ENCODE results near the gene SDK1.

Gene SDK1

DNA sequence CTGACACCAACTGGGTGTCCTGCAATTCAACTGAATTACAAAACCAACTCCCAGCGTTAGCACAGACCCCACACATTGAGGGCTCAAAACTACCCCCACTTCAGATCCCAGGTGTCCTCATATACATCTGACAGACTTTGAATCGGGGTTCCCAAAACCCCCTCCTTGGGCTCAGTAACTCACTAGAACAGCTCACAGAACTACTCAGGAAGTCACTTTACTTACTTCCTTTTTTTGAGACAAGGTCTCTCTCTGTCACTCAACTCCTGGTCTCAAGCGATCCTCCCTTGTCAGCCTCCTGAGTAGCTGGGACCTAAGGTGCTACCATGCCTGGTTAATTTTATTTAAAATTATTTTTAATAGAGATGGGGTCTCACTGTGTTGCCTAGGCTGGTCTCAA is 456.0 kb downstream of the SDK1 start:
- no peak overlapping the region for H3K27ac Mint-ChIP-seq
- intact Hi-C loops (cut with micrococcal nuclease) = no loop called here
- no peaks in the 10 kb centered on the region for H3K36me3 Mint-ChIP-seq (ENCODE audit: low read depth)
- no peaks in the 10 kb centered on the region for H3K4me1 Mint-ChIP-seq (ENCODE audit: low read depth)
- H3K27me3 Mint-ChIP-seq = no peaks in the 10 kb centered on the region
- H3K9me3 Mint-ChIP-seq = peaks cover 18% of the 10 kb centered on the region
- no peak overlapping the region for H3K4me3 Mint-ChIP-seq

DNA sequence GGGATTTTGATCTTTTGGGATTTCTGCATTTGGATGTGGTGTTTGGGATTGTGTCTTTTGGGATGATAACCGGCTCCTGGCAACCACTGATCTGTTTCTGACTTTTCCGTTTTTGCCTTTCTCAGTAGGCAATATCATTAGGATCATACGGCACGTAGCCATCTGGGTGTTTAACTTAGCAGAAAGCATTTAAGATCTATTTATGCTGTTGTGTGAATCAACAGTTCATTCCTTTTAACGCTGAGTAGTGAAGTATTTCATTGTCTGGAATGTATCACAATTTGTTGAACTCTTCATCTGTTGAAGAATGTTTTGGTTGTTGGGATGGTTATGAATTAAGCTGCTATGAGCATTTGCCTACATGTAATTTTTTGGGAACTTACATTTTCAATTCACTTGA is 459.6 kb downstream of the SDK1 start:
- H3K27ac Mint-ChIP-seq = no peak overlapping the region
- no peak overlapping the region for H3K4me3 Mint-ChIP-seq
- intact Hi-C loops (cut with micrococcal nuclease) = no loop called here
- peaks cover 17% of the 10 kb centered on the region for H3K9me3 Mint-ChIP-seq
- no peaks in the 10 kb centered on the region for H3K4me1 Mint-ChIP-seq (ENCODE audit: low read depth)
- H3K27me3 Mint-ChIP-seq = peaks cover 1% of the 10 kb centered on the region
- no peaks in the 10 kb centered on the region for H3K36me3 Mint-ChIP-seq (ENCODE audit: low read depth)

DNA sequence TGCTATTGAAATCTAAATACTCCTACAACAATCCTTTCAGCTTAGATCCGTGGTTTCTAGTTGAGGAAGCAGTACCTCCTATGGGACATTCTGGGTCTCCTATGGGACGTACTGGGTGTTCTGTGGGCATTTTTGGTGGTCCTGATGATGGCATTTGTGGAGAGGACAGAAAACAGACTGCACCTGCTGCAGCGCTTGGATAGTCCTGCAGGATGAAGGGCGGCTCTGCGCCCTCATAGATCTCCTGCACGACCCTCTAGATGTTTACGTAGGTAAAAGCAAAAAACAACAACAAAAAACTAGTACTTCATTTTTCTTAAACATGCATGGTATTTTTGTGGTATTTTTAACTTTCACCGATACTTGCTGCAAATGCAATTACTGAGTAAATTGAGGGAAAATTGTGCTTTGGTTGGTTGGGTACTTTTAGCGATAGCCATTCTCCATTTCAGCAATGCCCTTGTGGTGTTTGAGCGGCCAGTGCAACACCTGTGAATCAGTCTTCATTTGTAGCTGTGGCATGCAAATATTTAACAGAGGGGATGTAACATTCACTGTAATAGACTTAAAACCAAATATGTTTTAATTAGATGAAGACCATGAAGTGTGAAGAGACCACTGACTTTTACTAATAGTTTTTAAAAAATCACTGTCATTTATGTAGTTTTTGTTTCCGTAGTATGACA is 461.2 kb downstream of the SDK1 start:
- peaks cover 1% of the 10 kb centered on the region for H3K27me3 Mint-ChIP-seq
- no peaks in the 10 kb centered on the region for H3K36me3 Mint-ChIP-seq (ENCODE audit: low read depth)
- H3K4me3 Mint-ChIP-seq = no peak overlapping the region
- no peaks in the 10 kb centered on the region for H3K4me1 Mint-ChIP-seq (ENCODE audit: low read depth)
- peaks cover 1% of the 10 kb centered on the region for H3K9me3 Mint-ChIP-seq
- no peak overlapping the region for H3K27ac Mint-ChIP-seq
- intact Hi-C loops (cut with micrococcal nuclease) = no loop called here

DNA sequence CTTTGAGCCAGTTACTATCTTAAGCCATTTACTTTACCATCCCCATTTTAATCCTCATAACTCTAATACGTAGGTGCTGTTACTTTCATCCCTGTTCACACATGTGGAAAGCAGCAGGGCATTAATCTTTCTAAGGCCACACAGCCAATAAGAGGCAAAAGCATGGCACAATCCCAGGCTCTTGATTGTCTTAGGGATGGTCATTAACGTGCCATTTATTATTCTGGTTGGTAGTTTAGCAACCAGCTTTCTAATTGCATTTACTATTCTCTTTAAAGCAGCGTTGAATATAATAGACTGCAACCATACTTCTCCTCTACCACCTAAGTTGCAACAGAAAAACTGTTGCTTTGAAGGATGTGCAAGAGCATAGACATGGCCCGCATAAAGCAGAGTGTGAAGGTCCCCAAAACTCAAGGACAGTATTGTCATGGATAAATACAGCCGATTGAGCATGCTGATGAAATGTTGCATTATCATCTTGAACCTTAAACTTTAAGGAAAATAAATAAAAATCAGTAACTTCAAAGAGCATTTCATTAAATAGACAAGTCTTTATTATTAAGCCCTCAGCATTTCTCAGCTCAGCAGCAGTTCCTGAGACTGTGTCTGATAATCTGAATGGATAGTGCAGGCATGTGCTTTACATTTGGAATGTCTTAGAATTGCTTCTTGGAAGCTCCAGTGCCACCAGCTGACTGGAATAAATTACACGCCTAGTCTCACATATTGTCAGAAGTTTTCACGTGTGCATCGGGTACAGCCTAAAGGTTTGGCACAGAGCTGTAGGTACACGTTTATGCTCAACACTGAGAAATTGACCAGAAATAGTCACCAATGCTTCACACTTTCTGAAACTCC is 467.1 kb downstream of the SDK1 start:
- peaks cover 5% of the 10 kb centered on the region for H3K9me3 Mint-ChIP-seq
- peaks cover 2% of the 10 kb centered on the region for H3K27me3 Mint-ChIP-seq
- no peaks in the 10 kb centered on the region for H3K36me3 Mint-ChIP-seq (ENCODE audit: low read depth)
- H3K4me1 Mint-ChIP-seq (ENCODE audit: low read depth) = no peaks in the 10 kb centered on the region
- H3K4me3 Mint-ChIP-seq = no peak overlapping the region
- intact Hi-C loops (cut with micrococcal nuclease) = no loop called here
- no peak overlapping the region for H3K27ac Mint-ChIP-seq

DNA sequence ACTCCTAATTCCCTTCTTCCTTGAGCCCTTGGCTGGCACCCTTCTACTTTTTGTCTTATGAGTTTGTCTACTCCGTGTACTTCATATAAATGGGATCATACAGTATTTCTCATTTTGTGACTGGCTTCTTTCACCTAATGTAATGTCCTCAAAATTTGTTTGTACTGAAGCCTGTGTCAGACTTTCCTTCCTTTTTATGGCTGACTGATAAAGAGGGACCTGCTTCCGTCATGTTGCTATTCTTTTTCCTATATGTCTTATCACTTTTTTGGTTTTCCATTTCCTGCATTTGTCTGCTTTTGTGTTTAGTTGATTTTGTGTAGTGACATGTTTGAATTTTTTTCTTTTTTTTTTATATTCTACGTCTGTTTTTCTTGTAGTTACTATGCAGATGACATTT is 470.9 kb downstream of the SDK1 start:
- H3K4me1 Mint-ChIP-seq (ENCODE audit: low read depth) = no peaks in the 10 kb centered on the region
- H3K27ac Mint-ChIP-seq = no peak overlapping the region
- H3K27me3 Mint-ChIP-seq = peaks cover 1% of the 10 kb centered on the region
- peaks cover 13% of the 10 kb centered on the region for H3K9me3 Mint-ChIP-seq
- intact Hi-C loops (cut with micrococcal nuclease) = no loop called here
- H3K4me3 Mint-ChIP-seq = no peak overlapping the region
- no peaks in the 10 kb centered on the region for H3K36me3 Mint-ChIP-seq (ENCODE audit: low read depth)

DNA sequence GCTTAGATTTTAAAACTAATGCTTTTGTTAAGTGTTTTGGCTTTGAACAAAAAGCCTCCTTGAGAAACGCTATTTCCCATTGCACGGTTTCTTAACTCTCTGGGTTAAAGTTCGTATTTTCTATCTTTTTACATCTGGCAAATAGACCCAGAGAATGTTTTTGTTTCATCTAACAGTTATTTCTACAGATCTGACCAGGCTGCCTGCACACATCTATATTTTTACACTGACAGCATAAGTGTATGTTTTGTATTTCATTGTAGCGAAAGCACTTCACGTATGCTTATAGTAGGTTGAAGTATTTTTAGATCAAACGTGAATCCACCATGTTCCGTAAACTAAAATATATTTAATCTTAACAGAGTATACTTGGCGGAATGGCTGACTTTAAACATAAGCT is 477.3 kb downstream of the SDK1 start:
- Mint-ChIP-seq H3K36me3 (ENCODE audit: low read depth) (no peaks in the 10 kb centered on the region), H3K9me3 (peaks cover 29% of the 10 kb centered on the region), H3K27me3 (no peaks in the 10 kb centered on the region), H3K27ac (no peak overlapping the region), H3K4me3 (no peak overlapping the region), H3K4me1 (ENCODE audit: low read depth) (no peaks in the 10 kb centered on the region)
- intact Hi-C loops (cut with micrococcal nuclease) = no loop called here

DNA sequence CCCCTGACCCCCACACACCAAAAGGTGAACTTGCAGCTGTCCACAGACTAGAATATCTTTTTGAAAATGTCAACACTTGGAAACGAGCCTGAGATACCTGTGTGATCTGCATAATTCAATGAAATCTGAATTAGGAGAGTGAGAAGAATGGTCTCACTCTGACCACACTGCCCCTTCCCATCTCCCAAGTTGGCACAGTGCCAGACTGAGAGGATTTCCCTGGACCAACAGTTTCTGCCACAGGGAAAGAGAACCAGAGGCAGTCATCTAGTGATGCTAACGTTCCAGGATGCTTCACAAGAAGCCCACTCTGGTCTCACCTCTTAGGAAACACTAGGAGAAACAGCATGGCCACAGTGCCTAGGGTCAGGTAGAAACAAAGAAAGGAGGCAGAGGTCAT is 479.0 kb downstream of the SDK1 start:
- H3K27ac Mint-ChIP-seq = no peak overlapping the region

DNA sequence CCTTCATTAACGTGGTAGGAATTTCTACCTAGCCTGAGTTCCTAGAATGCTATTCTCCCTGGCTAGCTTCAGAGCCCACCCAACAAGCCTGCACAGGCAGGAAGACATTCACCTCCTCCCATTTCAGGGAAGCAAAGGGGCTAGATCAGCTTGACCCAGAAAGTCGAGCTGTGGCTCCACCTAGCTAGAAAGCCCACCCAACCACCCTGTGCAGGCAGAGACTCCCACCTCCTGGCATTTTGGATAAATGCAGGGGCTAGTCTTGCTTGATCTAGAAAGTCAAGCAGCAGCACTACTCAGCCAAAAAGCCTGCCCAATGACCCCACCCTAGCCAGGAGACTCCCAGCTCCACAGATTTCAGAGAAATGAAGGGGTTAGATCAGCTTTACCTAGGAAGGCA is 479.5 kb downstream of the SDK1 start:
- no peaks in the 10 kb centered on the region for H3K4me1 Mint-ChIP-seq (ENCODE audit: low read depth)
- intact Hi-C loops (cut with micrococcal nuclease) = no loop called here
- no peak overlapping the region for H3K27ac Mint-ChIP-seq
- H3K27me3 Mint-ChIP-seq = no peaks in the 10 kb centered on the region
- no peak overlapping the region for H3K4me3 Mint-ChIP-seq
- peaks cover 24% of the 10 kb centered on the region for H3K9me3 Mint-ChIP-seq
- no peaks in the 10 kb centered on the region for H3K36me3 Mint-ChIP-seq (ENCODE audit: low read depth)

More for the DNA sequence above, 479.0 kb downstream of the SDK1 start:
- no peaks in the 10 kb centered on the region for H3K4me1 Mint-ChIP-seq (ENCODE audit: low read depth)
- intact Hi-C loops (cut with micrococcal nuclease) = no loop called here
- H3K9me3 Mint-ChIP-seq = peaks cover 24% of the 10 kb centered on the region
- H3K27me3 Mint-ChIP-seq = no peaks in the 10 kb centered on the region
- no peaks in the 10 kb centered on the region for H3K36me3 Mint-ChIP-seq (ENCODE audit: low read depth)
- H3K4me3 Mint-ChIP-seq = no peak overlapping the region

DNA sequence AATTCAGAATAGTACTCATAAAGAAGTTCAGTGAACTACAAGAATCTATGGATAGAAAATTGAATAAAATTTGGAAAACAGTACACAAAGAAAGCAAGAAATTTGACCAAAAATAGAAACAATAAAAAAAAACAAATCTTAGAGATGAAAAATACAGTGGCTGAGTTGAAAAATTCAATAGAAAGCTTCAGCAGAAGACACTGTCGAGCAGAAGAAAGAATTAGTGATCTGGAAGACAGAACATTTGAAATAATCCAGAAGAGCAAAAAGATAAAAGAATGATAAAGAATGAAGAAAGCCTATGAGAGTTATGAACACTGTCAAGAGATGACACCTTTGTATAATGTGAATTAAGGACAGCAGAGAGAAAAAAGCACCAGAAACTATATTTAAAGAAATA is 480.6 kb downstream of the SDK1 start:
- Mint-ChIP-seq H3K36me3 (ENCODE audit: low read depth) (no peaks in the 10 kb centered on the region), H3K9me3 (peaks cover 24% of the 10 kb centered on the region), H3K27me3 (no peaks in the 10 kb centered on the region), H3K4me1 (ENCODE audit: low read depth) (no peaks in the 10 kb centered on the region), H3K27ac (no peak overlapping the region), H3K4me3 (no peak overlapping the region)
- intact Hi-C loops (cut with micrococcal nuclease) = no loop called here

DNA sequence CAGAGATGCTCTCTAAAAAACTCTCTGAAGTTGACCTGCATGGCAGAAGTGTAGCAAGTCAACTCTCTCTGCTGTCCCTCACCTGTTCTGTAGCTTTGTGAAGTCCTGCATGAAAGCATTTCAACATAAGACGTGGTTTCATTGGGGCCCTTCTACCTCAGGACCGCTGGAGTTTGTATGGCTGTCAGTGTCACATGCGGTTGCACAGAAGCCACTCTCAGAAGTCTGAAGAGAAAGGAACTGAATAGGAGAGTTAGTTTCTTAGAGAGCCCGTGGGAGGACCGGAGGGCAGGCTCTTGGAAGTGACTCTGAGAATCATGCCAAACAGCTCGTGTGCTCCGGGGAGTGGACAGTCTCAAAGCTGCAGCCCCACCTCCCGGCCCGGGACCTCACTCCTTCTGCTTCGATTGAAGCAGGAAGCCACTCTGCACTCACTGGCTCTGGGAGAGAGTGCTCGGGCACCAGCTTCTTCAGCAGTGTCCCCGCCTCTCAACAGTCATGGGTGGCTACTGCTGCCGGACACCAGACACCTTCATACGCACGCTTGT is 486.7 kb downstream of the SDK1 start:
- Mint-ChIP-seq H3K27ac (no peak overlapping the region), H3K4me3 (no peak overlapping the region), H3K36me3 (ENCODE audit: low read depth) (no peaks in the 10 kb centered on the region), H3K4me1 (ENCODE audit: low read depth) (no peaks in the 10 kb centered on the region), H3K27me3 (no peaks in the 10 kb centered on the region), H3K9me3 (no peaks in the 10 kb centered on the region)
- intact Hi-C loops (cut with micrococcal nuclease) = no loop called here

DNA sequence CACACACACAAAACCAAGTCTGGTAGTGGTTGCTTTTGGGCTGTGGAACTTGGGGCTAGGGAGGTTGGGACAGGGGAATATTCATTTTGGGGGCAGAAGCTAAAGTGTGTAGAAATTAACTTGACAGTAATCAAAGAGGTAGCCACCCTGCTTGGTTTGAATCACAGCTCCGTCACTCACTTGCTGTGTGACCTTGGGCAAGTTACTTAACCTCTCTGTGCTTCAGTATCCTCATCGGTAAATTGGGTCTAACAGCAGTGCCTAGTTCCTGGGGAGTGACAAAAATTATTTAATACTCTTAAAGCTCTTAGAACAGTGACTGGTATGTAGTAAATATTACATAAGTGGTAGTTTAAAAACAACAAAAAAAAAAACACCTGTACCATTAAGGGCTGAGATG is 489.8 kb downstream of the SDK1 start:
- no peak overlapping the region for H3K4me3 Mint-ChIP-seq
- H3K9me3 Mint-ChIP-seq = no peaks in the 10 kb centered on the region
- intact Hi-C loops (cut with micrococcal nuclease) = no loop called here
- no peaks in the 10 kb centered on the region for H3K4me1 Mint-ChIP-seq (ENCODE audit: low read depth)
- no peaks in the 10 kb centered on the region for H3K27me3 Mint-ChIP-seq
- no peak overlapping the region for H3K27ac Mint-ChIP-seq
- H3K36me3 Mint-ChIP-seq (ENCODE audit: low read depth) = no peaks in the 10 kb centered on the region

DNA sequence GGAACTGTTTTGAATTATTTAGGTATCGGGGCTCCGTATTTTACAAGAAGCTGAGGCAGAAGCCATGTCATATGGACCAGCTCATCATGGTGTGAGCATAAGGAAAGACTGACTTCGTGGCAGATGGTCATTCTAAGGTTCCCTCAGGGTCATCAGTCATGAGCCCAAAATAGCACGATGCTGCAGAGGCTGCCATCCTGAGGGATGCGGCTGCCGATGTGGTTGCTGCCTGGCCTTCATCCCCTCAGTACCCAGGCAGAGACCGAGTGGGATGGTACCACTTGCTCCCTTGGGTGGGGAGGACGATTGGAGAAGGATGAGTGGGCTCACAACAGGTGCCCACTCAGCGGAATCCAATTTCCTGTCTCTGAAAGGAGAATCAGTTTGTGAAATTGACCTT is 490.3 kb downstream of the SDK1 start:
- Mint-ChIP-seq H3K27me3 (no peaks in the 10 kb centered on the region), H3K4me1 (ENCODE audit: low read depth) (no peaks in the 10 kb centered on the region), H3K36me3 (ENCODE audit: low read depth) (no peaks in the 10 kb centered on the region), H3K4me3 (no peak overlapping the region), H3K9me3 (no peaks in the 10 kb centered on the region), H3K27ac (no peak overlapping the region)
- intact Hi-C loops (cut with micrococcal nuclease) = no loop called here

DNA sequence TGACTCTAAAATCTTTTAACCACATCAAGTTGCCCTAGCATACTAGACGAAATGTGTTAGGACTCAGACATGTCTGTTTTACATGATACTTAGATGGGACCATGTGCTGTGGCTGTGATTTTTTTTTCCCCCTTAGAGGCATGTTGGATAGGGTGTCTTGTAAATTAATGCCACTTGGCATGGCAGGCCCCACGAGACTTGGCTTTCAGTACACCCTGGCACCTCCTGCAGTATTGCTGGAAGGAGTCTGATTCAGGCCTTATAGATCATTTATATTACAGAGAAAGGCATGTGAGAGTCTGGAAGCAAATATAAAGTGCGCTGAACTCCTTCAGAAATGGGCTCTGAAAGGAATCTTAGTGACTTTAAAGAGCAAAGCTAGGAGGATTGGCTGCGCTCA is 494.1 kb downstream of the SDK1 start:
- H3K4me3 Mint-ChIP-seq = no peak overlapping the region
- no peaks in the 10 kb centered on the region for H3K4me1 Mint-ChIP-seq (ENCODE audit: low read depth)
- no peak overlapping the region for H3K27ac Mint-ChIP-seq
- H3K9me3 Mint-ChIP-seq = peaks cover 9% of the 10 kb centered on the region
- intact Hi-C loops (cut with micrococcal nuclease) = no loop called here
- no peaks in the 10 kb centered on the region for H3K36me3 Mint-ChIP-seq (ENCODE audit: low read depth)
- H3K27me3 Mint-ChIP-seq = no peaks in the 10 kb centered on the region

DNA sequence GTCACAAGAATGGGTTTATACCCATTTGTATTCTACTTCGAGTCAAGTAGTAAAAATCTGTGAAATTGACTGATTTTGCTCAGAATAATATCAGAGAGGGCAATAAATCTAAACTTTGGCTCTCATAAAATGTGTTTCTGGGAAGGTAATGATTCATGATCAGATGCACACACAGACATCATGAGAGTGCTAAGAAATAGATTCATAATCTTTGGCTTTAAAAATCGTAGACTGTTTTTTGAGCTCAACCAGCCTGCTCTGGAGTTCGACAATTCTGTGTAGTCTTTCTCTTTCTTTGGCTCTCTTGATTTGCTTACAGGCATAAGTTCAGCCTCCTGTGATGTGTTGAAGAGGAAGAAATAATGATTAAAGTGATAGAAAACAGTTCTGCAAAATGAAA is 494.7 kb downstream of the SDK1 start:
- intact Hi-C loops (cut with micrococcal nuclease) = no loop called here
- H3K4me3 Mint-ChIP-seq = no peak overlapping the region
- no peaks in the 10 kb centered on the region for H3K36me3 Mint-ChIP-seq (ENCODE audit: low read depth)
- H3K9me3 Mint-ChIP-seq = peaks cover 9% of the 10 kb centered on the region
- H3K4me1 Mint-ChIP-seq (ENCODE audit: low read depth) = no peaks in the 10 kb centered on the region
- no peaks in the 10 kb centered on the region for H3K27me3 Mint-ChIP-seq
- no peak overlapping the region for H3K27ac Mint-ChIP-seq
